ENCODE measurements around the gene PIK3C2B.

Gene PIK3C2B

DNA sequence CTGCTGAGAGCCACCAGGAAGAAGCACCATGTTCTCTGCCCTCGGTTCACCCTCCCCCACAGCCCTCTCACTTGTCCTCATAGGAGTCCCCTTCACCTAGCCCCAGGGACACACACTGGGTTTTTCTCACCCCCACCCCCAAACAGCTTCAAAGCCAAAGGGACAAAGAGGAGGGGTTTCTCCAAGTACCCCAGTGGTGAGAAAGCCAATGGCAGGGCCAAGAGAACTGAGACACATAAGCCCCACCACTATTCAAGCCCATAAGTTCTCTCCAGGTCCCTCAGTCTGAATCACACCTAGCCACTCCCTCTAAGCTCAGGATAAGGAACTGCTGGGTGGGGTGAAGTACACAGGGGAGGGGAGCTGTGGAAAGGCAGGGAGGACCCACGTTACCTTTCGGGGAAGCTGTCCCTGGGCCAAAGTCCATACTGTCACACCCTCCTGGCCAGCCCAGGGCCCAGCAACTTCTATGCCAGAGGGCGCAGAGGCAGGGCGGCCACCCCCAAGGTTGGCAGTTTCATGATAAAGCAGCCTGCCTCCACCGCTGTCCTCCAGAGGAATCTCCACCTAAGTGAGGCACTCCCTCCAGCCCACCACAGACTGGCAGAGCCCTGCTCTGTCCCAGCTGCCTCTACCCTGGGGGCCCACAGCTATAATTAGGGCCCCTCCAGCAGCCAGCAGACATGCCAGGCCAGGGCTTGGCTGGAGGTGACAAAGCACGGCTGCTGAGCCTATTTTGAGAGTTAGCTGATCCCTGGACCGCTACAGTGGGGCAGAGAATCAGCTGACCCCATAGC, 43.9 kb downstream of the PIK3C2B start:
- peak overlapping the region; percentile 11 for H3K27ac Mint-ChIP-seq
- DNase-seq, result no peak
- peaks cover 56% of the 10 kb centered on the region for H3K36me3 Mint-ChIP-seq (ENCODE audit: low read depth)
- no peak overlapping the region for H3K4me3 Mint-ChIP-seq
- H3K27me3 Mint-ChIP-seq, result no peaks in the 10 kb centered on the region
- no peaks in the 10 kb centered on the region for H3K9me3 Mint-ChIP-seq
- H3K4me1 Mint-ChIP-seq (ENCODE audit: low read depth), result peaks cover 49% of the 10 kb centered on the region

DNA sequence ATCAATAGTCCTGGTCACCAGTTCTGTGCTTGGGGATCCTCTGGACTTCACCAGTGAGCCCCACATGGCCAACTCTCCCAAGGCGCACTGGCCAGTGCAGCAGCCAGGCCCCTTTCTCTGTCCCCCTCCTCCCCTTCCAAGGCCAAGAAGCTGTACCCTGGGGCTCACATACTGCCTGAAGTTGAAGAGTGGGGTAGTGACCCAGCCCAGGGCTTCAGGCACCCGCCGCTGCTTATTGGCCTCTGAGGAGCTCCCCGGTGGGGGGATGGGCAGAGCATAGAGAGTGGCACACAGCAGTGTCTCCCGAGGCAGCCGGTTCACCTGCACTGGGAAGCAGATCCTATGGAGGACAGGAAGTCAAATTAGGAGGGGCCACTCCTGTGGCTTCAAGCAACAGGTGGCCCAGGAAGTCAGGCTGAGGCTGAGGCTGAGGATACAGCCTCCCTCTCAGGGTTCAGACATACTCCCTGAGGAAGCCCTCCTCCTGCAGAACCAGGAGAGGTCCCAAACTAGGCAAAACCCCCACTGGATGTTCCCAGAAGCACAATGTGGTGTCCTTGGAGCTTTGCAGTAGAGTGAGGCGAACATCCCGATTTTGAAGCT, 44.8 kb downstream of the PIK3C2B start:
- Mint-ChIP-seq H3K9me3 (no peaks in the 10 kb centered on the region), H3K36me3 (ENCODE audit: low read depth) (peaks cover 58% of the 10 kb centered on the region), H3K4me1 (ENCODE audit: low read depth) (peaks cover 51% of the 10 kb centered on the region), H3K27ac (peak overlapping the region; percentile 11), H3K27me3 (no peaks in the 10 kb centered on the region), H3K4me3 (no peak overlapping the region)
- DNase-seq, result no peak

DNA sequence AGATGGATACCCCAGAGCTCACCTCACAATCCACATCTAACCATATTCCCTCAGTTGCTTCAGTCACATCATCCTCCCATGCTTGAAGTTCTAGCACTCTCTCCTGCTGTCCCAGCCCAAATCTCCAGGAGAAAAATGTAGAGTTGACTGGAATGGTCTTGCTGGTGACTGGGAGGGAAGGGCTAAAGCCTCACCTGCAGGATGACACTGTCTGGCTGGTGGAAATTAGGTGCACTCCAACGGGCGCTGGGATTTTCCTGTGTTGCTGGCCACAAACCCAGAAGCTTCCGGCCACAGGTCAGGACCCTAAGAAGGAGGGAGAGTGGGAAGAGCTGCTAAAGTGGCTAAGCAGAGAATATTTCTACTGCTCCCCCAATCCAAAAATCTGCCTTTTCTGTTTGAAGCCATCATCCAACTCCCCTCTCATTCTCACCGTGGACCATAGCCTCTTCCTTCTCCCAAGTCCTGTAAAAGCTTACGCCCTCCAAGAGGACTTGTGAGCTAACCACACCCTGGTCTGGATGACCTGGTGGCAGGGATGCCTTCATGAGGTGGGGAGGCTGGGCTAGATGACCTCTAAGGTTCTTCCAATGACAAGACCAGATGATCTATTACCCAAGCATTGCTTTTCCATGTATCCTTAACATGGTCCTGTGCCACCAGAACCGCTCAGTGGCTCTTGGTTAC, 45.5 kb downstream of the PIK3C2B start:
- Mint-ChIP-seq H3K9me3 (no peaks in the 10 kb centered on the region), H3K27ac (peak overlapping the region; percentile 60), H3K4me3 (no peak overlapping the region), H3K27me3 (no peaks in the 10 kb centered on the region), H3K36me3 (ENCODE audit: low read depth) (peaks cover 60% of the 10 kb centered on the region), H3K4me1 (ENCODE audit: low read depth) (peaks cover 58% of the 10 kb centered on the region)
- no peak for DNase-seq

DNA sequence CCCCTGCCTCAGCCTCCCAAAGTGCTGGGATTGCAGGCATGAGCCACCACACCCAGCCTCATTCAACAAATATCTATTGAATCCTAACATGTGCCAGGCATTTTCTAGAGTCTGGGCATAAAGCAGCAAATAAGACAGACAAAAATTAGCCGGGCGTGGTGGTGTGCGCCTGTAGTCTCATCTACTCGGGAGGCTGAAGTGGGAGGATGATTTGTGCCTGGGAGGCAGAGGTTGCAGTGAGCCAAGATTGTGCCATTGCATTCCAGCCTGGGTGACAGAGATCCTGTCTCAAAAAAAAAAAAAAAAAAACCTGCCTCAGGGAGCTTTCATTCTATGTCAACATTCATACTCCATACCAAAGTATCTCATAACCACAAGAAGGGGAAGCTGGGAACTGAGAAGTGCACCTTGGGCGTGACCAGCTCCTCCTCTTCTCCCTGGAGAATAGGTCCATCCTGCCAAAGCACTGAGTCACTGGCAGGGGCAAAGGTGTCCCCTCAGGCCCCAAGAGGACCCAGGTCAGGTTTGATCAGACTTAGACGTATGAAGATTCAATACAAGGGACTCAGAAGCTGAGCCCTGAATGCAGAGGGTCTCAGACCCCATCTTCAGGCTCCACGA, 46.2 kb downstream of the PIK3C2B start:
- Mint-ChIP-seq H3K36me3 (ENCODE audit: low read depth) (peaks cover 66% of the 10 kb centered on the region), H3K27ac (peak overlapping the region; percentile 60), H3K9me3 (no peaks in the 10 kb centered on the region), H3K27me3 (no peaks in the 10 kb centered on the region), H3K4me3 (no peak overlapping the region), H3K4me1 (ENCODE audit: low read depth) (peaks cover 64% of the 10 kb centered on the region)
- no peak for DNase-seq

DNA sequence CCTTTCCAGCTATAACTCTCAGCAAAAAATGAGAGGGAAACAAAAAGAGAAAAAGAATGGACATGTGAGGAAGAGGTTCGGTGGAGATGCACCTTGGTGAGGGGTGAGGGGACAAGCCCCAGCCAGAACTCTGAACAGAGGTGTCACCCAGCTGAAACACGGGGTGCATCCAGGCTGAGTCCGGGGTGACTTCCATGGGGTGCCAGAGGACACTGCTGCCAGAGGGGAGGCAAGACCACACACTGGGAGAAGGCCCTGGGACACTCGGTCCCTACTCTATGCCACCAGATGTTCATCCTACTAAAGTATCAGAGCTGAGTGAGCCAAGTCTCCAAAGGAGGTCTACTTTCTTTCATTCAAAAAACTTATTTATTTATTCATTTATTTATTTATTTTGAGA, 46.9 kb downstream of the PIK3C2B start:
- Mint-ChIP-seq H3K9me3 (no peaks in the 10 kb centered on the region), H3K4me3 (no peak overlapping the region), H3K27me3 (no peaks in the 10 kb centered on the region), H3K27ac (peak overlapping the region; percentile 24), H3K36me3 (ENCODE audit: low read depth) (peaks cover 69% of the 10 kb centered on the region), H3K4me1 (ENCODE audit: low read depth) (peaks cover 62% of the 10 kb centered on the region)
- no peak for DNase-seq

DNA sequence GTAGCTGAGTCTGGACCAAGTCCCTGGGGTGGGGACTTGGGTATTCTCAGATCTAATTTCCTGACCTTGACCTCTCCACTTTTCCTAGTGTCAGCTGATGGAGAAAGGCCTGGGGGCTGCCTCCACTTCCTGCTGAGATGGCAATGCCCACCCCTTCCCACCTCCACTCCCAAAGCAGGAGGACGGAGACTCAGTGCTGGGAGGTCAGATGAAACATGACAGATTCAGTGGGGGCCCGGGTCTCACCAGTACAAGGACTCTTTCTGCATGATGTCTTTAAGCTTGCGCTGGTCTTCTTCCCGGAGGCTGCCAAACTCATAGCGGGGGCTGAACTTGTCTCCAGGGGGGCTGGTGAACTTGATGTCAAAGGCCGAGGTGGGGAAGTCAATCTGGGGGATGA, 47.4 kb downstream of the PIK3C2B start:
- Mint-ChIP-seq H3K36me3 (ENCODE audit: low read depth) (peaks cover 72% of the 10 kb centered on the region), H3K4me3 (no peak overlapping the region), H3K27ac (no peak overlapping the region), H3K27me3 (no peaks in the 10 kb centered on the region), H3K9me3 (no peaks in the 10 kb centered on the region), H3K4me1 (ENCODE audit: low read depth) (peaks cover 58% of the 10 kb centered on the region)
- DNase-seq, result no peak

DNA sequence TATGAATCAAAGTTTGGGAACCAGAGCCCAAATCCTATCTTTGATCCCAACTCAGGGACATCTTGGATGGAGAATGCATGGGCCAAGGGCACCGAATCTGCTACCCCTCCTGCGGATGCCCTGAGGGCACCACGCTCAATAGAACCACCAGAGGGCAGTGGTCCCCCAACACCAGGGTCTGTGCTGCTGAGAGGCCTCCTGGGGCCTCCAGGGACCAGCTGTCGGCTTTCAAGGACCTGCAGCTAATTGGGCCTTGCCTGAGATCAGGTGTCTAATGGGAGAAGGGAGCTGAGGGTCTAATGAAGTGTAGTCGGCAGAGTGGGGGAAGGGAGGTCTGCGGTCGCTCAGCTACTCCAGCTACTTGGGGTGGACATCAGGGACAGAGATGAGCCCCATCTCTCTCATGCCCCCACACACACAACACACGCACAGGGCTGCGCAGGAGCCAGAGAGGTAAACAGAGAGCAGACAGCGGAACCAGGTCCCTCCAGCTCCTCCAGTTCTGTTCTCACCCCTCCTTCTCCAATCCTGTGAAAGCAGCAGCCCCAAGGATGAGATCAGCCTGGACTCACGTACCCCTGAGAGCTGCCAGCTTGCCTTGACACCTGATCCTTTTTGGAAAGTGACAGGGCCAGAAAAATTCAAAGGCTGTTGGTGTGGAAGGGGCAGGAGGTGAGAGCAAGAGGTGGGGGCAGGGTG, 48.0 kb downstream of the PIK3C2B start:
- Mint-ChIP-seq H3K9me3 (no peaks in the 10 kb centered on the region), H3K27me3 (no peaks in the 10 kb centered on the region), H3K27ac (peak overlapping the region; percentile 74), H3K4me3 (no peak overlapping the region), H3K36me3 (ENCODE audit: low read depth) (peaks cover 78% of the 10 kb centered on the region), H3K4me1 (ENCODE audit: low read depth) (peaks cover 53% of the 10 kb centered on the region)
- peak; percentile 83 for DNase-seq

DNA sequence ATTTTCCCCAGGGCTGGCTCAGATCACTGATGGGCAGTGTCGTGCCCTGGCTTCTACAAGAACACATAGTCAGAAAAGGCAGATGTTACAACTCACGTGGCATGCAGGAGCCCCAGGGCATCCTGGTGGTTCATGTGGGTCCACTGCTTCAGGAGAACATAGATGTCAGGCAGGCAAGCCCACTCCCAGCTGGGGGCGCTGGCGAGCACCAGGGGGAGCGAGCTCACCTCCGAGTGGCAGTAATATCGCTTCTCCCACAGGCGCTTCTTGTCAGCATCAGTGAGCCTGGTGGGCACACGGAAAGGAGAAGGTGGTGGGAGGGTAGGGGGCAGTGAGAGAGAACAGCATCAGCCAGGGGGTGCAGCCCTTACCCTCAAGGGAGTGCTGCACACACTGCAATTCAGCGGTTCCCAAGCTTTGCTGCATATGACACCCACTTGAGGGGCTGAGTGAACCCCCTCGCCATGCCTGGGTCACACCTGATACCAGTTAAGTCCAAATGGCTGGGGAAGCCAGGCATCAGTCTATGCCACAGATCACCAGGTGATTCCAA, 48.7 kb downstream of the PIK3C2B start:
- peak; percentile 66 for DNase-seq
- Mint-ChIP-seq H3K9me3 (no peaks in the 10 kb centered on the region), H3K4me3 (no peak overlapping the region), H3K27ac (no peak overlapping the region), H3K36me3 (ENCODE audit: low read depth) (peaks cover 84% of the 10 kb centered on the region), H3K4me1 (ENCODE audit: low read depth) (peaks cover 48% of the 10 kb centered on the region), H3K27me3 (no peaks in the 10 kb centered on the region)
